GM23338 (cell line): Measurements from ENCODE around the gene DEPDC1. TPM values are rescaled to one million over a fixed set of nuclear protein-coding genes. Genes with fewer than 3 reads are reported as not detected.

Source experiments
- ATAC-seq: fragments of 200-7000 bp; cut with Tn5 transposase; 3 replicates; pipeline ENCODE4 v1.9.1; 2020
- DNase-seq: peaks from one replicate; pipeline ENCODE4 v3.0.0-alpha.2; 2015; ENCODE audit warnings: low spot score
- H2AFZ ChIP-seq: fragments of 200-600 bp; sonication (generic); 2 replicates; pipeline ENCODE4 v1.8.0; 2016; ENCODE audit warnings: antibody characterized with exemption, mild to moderate bottlenecking, moderate library complexity
- H3F3A ChIP-seq: fragments of 200-600 bp; sonication (generic); replicated peaks from 2 replicates; pipeline ENCODE4 v1.8.0; 2017; ENCODE audit warnings: antibody characterized with exemption, mixed run types, low read depth
- H3K27ac ChIP-seq: fragments of 200-600 bp; sonication (generic); 2 replicates; pipeline ENCODE4 v1.6.1; 2016; ENCODE audit warnings: low read depth
- H3K27me3 ChIP-seq: fragments of 200-600 bp; sonication (generic); 2 replicates; pipeline ENCODE4 v1.8.0; 2016; ENCODE audit warnings: mild to moderate bottlenecking, mixed run types, moderate library complexity; ENCODE audit not compliant: insufficient read depth
- H3K36me3 ChIP-seq: fragments of 200-600 bp; sonication (generic); 2 replicates; pipeline ENCODE4 v1.8.0; 2016; ENCODE audit warnings: mild to moderate bottlenecking; ENCODE audit not compliant: insufficient read depth
- H3K4me1 ChIP-seq: fragments of 200-600 bp; sonication (generic); 2 replicates; pipeline ENCODE4 v1.8.0; 2016; ENCODE audit warnings: mild to moderate bottlenecking, moderate library complexity; ENCODE audit not compliant: insufficient read depth
- H3K4me2 ChIP-seq: fragments of 200-600 bp; sonication (generic); 2 replicates; pipeline ENCODE4 v1.7.1; 2017; ENCODE audit warnings: mixed run types
- H3K4me3 ChIP-seq: fragments of 200-600 bp; sonication (generic); 2 replicates; pipeline ENCODE4 v1.6.1; 2016; ENCODE audit warnings: mixed run types
- H3K79me2 ChIP-seq: fragments of 200-600 bp; sonication (generic); replicated peaks from 2 replicates; pipeline ENCODE4 v1.8.0; 2017; ENCODE audit warnings: mild to moderate bottlenecking; ENCODE audit not compliant: insufficient read depth
- H3K9me2 ChIP-seq: fragments of 200-600 bp; sonication (generic); 2 replicates; pipeline ENCODE4 v1.8.0; 2017; ENCODE audit not compliant: insufficient read depth
- H4K20me1 ChIP-seq: fragments of 200-600 bp; sonication (generic); replicated peaks from 2 replicates; pipeline ENCODE4 v1.8.0; 2017; ENCODE audit warnings: mild to moderate bottlenecking; ENCODE audit not compliant: insufficient read depth
- H3K27ac Mint-ChIP-seq: 2 replicates; pipeline ENCODE4 v1.8.0; 2020; ENCODE audit warnings: inconsistent platforms, mild to moderate bottlenecking, moderate library complexity, mixed read lengths
- H3K27me3 Mint-ChIP-seq: 3 replicates; pipeline ENCODE4 v1.8.0; 2022; ENCODE audit warnings: low read depth, mild to moderate bottlenecking, moderate library complexity, mixed read lengths, inconsistent platforms; ENCODE audit not compliant: insufficient read depth, poor library complexity
- H3K36me3 Mint-ChIP-seq: 3 replicates; pipeline ENCODE4 v1.8.0; 2021; ENCODE audit warnings: low read depth, mild to moderate bottlenecking, inconsistent platforms, moderate library complexity, mixed read lengths
- H3K4me1 Mint-ChIP-seq: 3 replicates; pipeline ENCODE4 v1.8.0; 2020; ENCODE audit warnings: mild to moderate bottlenecking, inconsistent platforms, mixed read lengths
- H3K4me3 Mint-ChIP-seq: 3 replicates; pipeline ENCODE4 v1.8.0; 2021; ENCODE audit warnings: moderate library complexity, mild to moderate bottlenecking, inconsistent platforms, mixed read lengths
- H3K9me3 Mint-ChIP-seq: 3 replicates; pipeline ENCODE4 v1.8.0; 2020; ENCODE audit warnings: moderate library complexity, mild to moderate bottlenecking, inconsistent platforms, mixed read lengths
- ZNF114 ChIP-seq: fragments of 250-450 bp; sonication (Bioruptor Pico); IDR thresholded peaks from 2 replicates; pipeline ENCODE4 v1.5.0; 2020; ENCODE audit warnings: mild to moderate bottlenecking, moderate library complexity
- ZNF462 ChIP-seq: fragments of 250-450 bp; sonication (Bioruptor Pico); IDR thresholded peaks from 2 replicates; pipeline ENCODE4 v1.5.0; 2020; ENCODE audit warnings: mild to moderate bottlenecking, moderate library complexity
- polyA plus RNA-seq: library from polyadenylated mRNA; unstranded; fragments of >200 nt; fragmentation: Nextera tagmentation; extraction: Ambion mirVana; gene quantifications from 2 replicates; pipeline ENCODE4 v1.2.1, GENCODE V29; 2016
- total RNA-seq: library from RNA; depleted of rRNA; stranded (reverse); fragments of >200 nt; shearing (Covaris generic); gene quantifications from 2 replicates; pipeline ENCODE4 v1.2.3, GENCODE V29; 2014
- TF ChIP-seq, protein P1 (sequence below), 2 experiments: fragments of 200-600 bp in 1 of 2; sonication (generic) in 1 of 2; conservative IDR thresholded peaks; 2 replicates each; pipeline versions ENCODE4 v1.5.1 to v1.6.1; 2016 to 2017; ENCODE audit warnings: antibody characterized with exemption in 2 of 2, low read depth in 2 of 2, mild to moderate bottlenecking in 2 of 2, moderate library complexity in 1 of 2

DEPDC1 gene
- total and polyA plus RNA-seq, 2 experiments from 2014 or later: 30.0 to 42.9 TPM

GRCh38 chr1:68442822-68443556, 53.9 kb downstream of the DEPDC1 start:
- Histone ChIP-seq H3F3A (no peaks in the 10 kb centered on the region), H3K36me3 (no peaks in the 10 kb centered on the region), H3K27me3 (no peaks in the 10 kb centered on the region), H3K27ac (no peak overlapping the region), H4K20me1 (no peaks in the 10 kb centered on the region), H3K4me3 (no peak overlapping the region), H3K4me1 (peaks cover 8% of the 10 kb centered on the region), H3K79me2 (no peaks in the 10 kb centered on the region), H3K9me2 (no peaks in the 10 kb centered on the region), H3K4me2 (no peak overlapping the region), H2AFZ (no peak overlapping the region)
- Mint-ChIP-seq H3K27me3 (no peaks in the 10 kb centered on the region), H3K27ac (no peak overlapping the region), H3K4me1 (peaks cover 10% of the 10 kb centered on the region), H3K4me3 (no peak overlapping the region), H3K9me3 (no peaks in the 10 kb centered on the region), H3K36me3 (no peaks in the 10 kb centered on the region)
- DNase-seq (peak; percentile 74), ATAC-seq (peak; percentile 88)
- TF ChIP-seq ZNF114: no peak
- TF ChIP-seq, protein P1, sequence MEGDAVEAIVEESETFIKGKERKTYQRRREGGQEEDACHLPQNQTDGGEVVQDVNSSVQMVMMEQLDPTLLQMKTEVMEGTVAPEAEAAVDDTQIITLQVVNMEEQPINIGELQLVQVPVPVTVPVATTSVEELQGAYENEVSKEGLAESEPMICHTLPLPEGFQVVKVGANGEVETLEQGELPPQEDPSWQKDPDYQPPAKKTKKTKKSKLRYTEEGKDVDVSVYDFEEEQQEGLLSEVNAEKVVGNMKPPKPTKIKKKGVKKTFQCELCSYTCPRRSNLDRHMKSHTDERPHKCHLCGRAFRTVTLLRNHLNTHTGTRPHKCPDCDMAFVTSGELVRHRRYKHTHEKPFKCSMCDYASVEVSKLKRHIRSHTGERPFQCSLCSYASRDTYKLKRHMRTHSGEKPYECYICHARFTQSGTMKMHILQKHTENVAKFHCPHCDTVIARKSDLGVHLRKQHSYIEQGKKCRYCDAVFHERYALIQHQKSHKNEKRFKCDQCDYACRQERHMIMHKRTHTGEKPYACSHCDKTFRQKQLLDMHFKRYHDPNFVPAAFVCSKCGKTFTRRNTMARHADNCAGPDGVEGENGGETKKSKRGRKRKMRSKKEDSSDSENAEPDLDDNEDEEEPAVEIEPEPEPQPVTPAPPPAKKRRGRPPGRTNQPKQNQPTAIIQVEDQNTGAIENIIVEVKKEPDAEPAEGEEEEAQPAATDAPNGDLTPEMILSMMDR (conservative IDR thresholded peaks at IDR 0.05; ENCODE audit: low read depth in 2 of 2): peak; percentile 73 to 82

DNA sequence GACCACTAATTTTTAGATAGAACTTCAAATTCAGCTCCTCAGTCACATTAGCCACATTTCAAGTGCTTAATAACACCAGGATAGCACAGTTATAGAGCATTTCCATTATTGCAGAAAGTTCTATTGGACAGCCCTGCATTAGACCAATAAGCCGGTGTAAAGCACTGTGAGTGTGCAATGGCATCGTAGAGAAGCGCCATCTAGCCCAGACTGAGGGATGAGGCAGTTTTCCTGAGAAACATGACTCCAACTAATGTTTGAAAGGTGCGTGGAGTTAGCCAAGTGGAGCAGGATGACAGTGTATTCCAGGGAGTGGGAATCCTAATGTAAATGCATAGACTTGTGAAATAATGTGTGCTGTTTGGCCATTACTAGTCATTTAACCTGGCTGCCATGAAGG, 54.9 kb downstream of the DEPDC1 start:
- no peaks in the 10 kb centered on the region for H3K27me3 Mint-ChIP-seq
- H3K9me3 Mint-ChIP-seq: no peaks in the 10 kb centered on the region
- Histone ChIP-seq H3K4me1 (peaks cover 13% of the 10 kb centered on the region), H3K27ac (no peak overlapping the region), H3K79me2 (no peaks in the 10 kb centered on the region), H3K4me3 (no peak overlapping the region), H3K4me2 (no peak overlapping the region), H3F3A (no peaks in the 10 kb centered on the region), H3K9me2 (no peaks in the 10 kb centered on the region), H3K36me3 (no peaks in the 10 kb centered on the region), H2AFZ (no peak overlapping the region), H3K27me3 (no peaks in the 10 kb centered on the region), H4K20me1 (no peaks in the 10 kb centered on the region)
- H3K27ac Mint-ChIP-seq: no peak overlapping the region
- no peak for DNase-seq
- H3K4me3 Mint-ChIP-seq: no peak overlapping the region
- peaks cover 10% of the 10 kb centered on the region for H3K4me1 Mint-ChIP-seq
- no peaks in the 10 kb centered on the region for H3K36me3 Mint-ChIP-seq
- peak; percentile 49 for ATAC-seq
- TF ChIP-seq, protein P1 (conservative IDR thresholded peaks at IDR 0.05; ENCODE audit: low read depth in 2 of 2): peak in 1 of 2 experiments; percentile 48; a peak in 3 of 4 replicates
- TF ChIP-seq ZNF462: no peak
